ENCODE data around the gene ABHD16B. TPM values are rescaled to one million over a fixed set of nuclear protein-coding genes. Genes with fewer than 3 reads are reported as not detected.

Gene ABHD16B
- total RNA-seq, 1 donor from 2014 or later = not detected

GRCh38 chr20:63854766-63855362 lies 6.4 kb upstream of the ABHD16B start:
- Mint-ChIP-seq H3K36me3 (no peaks in the 10 kb centered on the region), H3K4me3 (no peak overlapping the region), H3K9me3 (no peaks in the 10 kb centered on the region), H3K27ac (no peak overlapping the region), H3K4me1 (peaks cover 30% of the 10 kb centered on the region), H3K27me3 (ENCODE audit: low read depth) (peaks cover 2% of the 10 kb centered on the region)
- no peak for TF ChIP-seq CTCF (IDR thresholded peaks at IDR 0.05; ENCODE audit: unreplicated experiment)
- DNase-seq (ENCODE audit: low spot score in 2 of 2, unreplicated experiment in 2 of 2) = no peak

- Mint-ChIP-seq H3K27ac (no peak overlapping the region), H3K4me3 (no peak overlapping the region), H3K9me3 (no peaks in the 10 kb centered on the region), H3K4me1 (peaks cover 30% of the 10 kb centered on the region), H3K27me3 (ENCODE audit: low read depth) (peaks cover 2% of the 10 kb centered on the region), H3K36me3 (no peaks in the 10 kb centered on the region)
- TF ChIP-seq CTCF (IDR thresholded peaks at IDR 0.05; ENCODE audit: unreplicated experiment) = no peak
- DNase-seq (ENCODE audit: low spot score in 2 of 2, unreplicated experiment in 2 of 2) = no peak
These were observed 5.8 kb upstream of the ABHD16B start for GRCh38 chr20:63855363-63856097.

GRCh38 chr20:63856098-63856511 lies 5.2 kb upstream of the ABHD16B start:
- Mint-ChIP-seq H3K4me3 (no peak overlapping the region), H3K9me3 (no peaks in the 10 kb centered on the region), H3K27ac (no peak overlapping the region), H3K27me3 (ENCODE audit: low read depth) (no peaks in the 10 kb centered on the region), H3K4me1 (peaks cover 30% of the 10 kb centered on the region), H3K36me3 (peaks cover 5% of the 10 kb centered on the region)
- no peak for DNase-seq (ENCODE audit: low spot score in 2 of 2, unreplicated experiment in 2 of 2)
- no peak for TF ChIP-seq CTCF (IDR thresholded peaks at IDR 0.05; ENCODE audit: unreplicated experiment)

GRCh38 chr20:63857764-63858392 lies 3.4 kb upstream of the ABHD16B start:
- no peaks in the 10 kb centered on the region for H3K27me3 Mint-ChIP-seq (ENCODE audit: low read depth)
- H3K27ac Mint-ChIP-seq = peak overlapping the region; percentile 76
- no peaks in the 10 kb centered on the region for H3K9me3 Mint-ChIP-seq
- H3K4me3 Mint-ChIP-seq = no peak overlapping the region
- H3K4me1 Mint-ChIP-seq = peaks cover 30% of the 10 kb centered on the region
- DNase-seq (ENCODE audit: low spot score in 2 of 2, unreplicated experiment in 2 of 2) = no peak
- peaks cover 5% of the 10 kb centered on the region for H3K36me3 Mint-ChIP-seq
- TF ChIP-seq CTCF (IDR thresholded peaks at IDR 0.05; ENCODE audit: unreplicated experiment) = no peak

- DNase-seq (ENCODE audit: low spot score in 2 of 2, unreplicated experiment in 2 of 2) = no peak
- peak overlapping the region; percentile 88 for H3K27ac Mint-ChIP-seq
- H3K4me1 Mint-ChIP-seq = peaks cover 37% of the 10 kb centered on the region
- TF ChIP-seq CTCF (IDR thresholded peaks at IDR 0.05; ENCODE audit: unreplicated experiment) = no peak
- peaks cover 5% of the 10 kb centered on the region for H3K36me3 Mint-ChIP-seq
- no peaks in the 10 kb centered on the region for H3K9me3 Mint-ChIP-seq
- peak overlapping the region; percentile 47 for H3K4me3 Mint-ChIP-seq
- no peaks in the 10 kb centered on the region for H3K27me3 Mint-ChIP-seq (ENCODE audit: low read depth)
These were observed 2.7 kb upstream of the ABHD16B start for GRCh38 chr20:63858393-63859165.
